ENCODE results near the gene PLXNA2.

Gene PLXNA2

DNA sequence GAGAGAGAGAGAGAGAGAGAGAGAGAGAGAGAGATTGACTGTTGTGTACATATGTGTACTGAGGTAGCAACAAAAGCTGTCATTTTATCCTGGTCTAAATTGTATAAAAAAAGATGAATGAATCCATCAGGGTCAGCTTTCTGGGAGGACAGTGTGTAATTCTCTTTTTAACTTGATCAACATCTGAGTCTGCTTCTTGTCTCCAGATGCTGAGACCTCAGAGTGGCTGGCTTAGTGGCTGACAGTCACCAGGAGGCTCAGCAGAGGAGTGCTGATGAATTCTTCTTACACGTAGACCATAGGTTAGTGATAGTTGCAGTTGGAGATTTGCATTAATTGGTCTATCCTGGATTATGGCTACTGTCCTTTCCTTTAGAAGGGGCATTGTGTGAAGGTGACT, 28.5 kb upstream of the PLXNA2 start:
- no peak for TF ChIP-seq ZNF274 (IDR thresholded peaks at IDR 0.05; ENCODE audit: low read depth, low read length)
- H3K4me3 ChIP-seq (ENCODE audit: low read length), result no peak overlapping the region

DNA sequence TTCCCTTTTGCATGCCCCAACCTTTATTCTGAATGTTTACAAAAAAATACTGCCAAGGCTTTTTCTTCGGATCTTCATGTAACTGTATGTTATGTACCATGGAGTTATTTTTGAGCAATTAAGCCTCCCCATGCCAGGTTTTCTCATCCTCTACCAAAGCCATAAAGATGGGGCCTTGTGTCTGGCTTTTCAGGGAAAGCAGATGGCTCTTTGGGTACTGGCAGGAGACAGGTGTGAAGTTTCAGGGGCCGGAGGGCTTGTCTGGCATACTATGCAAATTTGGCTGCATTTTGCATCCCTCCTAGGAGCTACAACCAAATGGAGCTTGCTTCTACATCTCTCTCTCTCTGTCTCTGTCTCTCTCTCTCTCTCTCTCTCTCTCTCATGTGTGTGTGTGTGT, 28.1 kb upstream of the PLXNA2 start:
- TF ChIP-seq ZNF274 (IDR thresholded peaks at IDR 0.05; ENCODE audit: low read depth, low read length), result no peak
- no peak overlapping the region for H3K4me3 ChIP-seq (ENCODE audit: low read length)

DNA sequence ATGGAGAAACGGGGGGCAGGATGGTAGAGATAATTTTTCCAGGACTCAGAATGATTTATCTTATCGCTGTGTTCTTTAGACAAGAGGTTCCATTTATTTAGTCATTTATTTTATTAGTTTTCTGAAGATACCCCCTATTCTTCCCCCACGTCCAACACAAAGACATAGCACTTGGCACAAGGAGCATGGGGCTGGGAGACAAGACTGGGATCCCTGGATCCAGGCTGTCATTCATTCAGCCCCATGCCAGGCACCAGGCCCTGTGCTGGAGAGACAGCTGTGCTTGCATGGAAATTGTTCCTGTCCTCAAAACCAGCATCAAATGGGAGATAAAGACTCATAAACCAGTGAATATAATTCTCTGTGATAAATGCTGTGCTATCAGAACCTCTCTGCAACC, 27.1 kb upstream of the PLXNA2 start:
- H3K4me3 ChIP-seq (ENCODE audit: low read length), result no peak overlapping the region
- TF ChIP-seq ZNF274 (IDR thresholded peaks at IDR 0.05; ENCODE audit: low read depth, low read length), result no peak

DNA sequence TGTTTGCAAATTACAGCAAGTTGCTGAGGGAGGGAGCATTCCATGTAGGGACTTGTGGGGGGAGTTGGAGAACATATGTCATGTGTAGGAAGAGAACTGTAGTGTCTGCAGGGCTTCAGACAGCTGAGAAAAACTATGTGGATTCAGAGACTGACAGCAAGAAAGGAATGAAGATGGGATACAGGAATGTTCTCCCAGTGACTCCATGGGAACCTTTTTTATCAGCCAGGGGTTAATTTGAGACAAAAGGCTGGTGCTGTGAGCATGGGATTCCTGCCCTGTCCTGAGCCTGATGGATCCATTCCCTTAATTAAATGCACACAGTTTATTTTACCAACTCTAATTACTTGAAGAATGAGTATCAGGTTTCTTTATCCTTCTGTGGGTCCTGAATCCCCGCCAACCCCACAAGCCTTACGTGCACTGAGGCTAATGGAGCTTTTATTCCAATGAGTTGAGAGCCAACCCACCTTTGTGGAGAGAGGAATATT, 26.5 kb upstream of the PLXNA2 start:
- no peak overlapping the region for H3K4me3 ChIP-seq (ENCODE audit: low read length)
- TF ChIP-seq ZNF274 (IDR thresholded peaks at IDR 0.05; ENCODE audit: low read depth, low read length), result no peak

DNA sequence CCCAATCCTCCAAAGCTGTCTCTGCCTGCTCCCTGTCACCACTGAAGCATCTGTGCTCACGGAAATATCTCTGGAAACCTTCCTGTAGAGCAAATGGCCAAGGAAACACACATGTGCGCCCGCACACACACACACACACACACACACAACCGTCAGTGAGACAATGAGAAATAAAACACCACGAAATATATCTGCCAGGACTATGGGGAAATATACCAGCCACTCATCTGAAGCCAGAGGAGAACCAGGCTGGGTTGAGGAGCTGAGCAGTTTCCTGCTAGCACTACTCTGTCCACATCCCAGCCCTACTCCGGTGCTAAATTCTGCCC, 25.1 kb upstream of the PLXNA2 start:
- TF ChIP-seq ZNF274 (IDR thresholded peaks at IDR 0.05; ENCODE audit: low read depth, low read length), result no peak
- H3K4me3 ChIP-seq (ENCODE audit: low read length), result no peak overlapping the region

DNA sequence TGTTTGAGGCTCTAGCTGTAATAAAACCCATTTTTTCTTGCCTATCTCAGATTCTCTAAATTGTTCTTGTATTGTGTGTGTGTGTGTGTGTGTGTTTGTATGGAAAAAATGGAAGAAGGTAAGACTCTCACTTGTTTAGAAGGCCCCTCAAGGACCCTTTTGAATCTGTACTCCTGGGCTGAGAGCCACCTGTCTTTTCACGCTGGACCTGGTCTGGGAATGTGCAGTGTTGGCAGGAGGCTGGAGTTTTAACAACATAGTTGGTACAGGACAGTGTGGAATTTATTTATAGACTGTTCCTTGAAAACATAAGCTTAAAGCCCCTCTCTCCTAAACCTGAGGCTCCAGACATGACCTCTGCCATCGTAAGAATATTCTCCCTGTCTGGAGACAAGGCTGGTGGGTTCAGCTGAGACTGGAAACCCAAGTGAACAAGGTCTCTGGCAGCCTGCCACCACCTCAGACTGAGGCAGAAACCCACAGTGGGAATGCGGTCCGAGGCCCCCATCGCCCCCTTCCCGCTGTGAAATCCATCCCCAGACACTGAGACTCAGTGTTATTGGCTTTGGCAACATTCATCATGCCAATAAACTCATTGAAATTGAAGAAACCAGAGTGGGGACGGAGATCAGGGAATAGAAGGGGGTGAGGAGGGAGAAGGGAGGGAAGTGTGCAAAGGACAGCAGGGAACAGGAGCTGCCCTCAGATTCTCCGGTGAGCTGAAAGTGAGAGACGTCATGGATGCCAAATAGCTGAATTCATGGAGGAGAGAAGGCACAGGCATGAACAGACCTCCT, 24.6 kb upstream of the PLXNA2 start:
- TF ChIP-seq ZNF274 (IDR thresholded peaks at IDR 0.05; ENCODE audit: low read depth, low read length), result no peak

DNA sequence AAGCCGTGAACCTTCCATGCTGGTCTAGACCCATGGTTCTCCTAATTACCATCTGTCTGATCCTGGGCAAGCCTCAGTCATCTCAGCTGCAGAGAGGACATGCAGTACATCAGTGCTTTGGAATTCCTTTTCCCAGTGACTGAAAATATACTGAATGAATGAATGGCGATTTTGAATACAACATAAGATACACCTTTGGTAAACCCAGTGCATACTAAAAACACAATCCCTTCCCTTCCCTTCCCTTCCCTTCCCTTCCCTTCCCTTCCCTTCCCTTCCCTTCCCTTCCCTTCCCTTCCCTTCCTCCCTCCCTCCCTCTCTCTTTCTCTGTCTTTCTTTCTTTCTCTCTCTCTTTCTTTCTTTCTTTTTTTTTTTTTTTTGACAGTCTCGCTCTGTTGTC, 21.3 kb upstream of the PLXNA2 start:
- H3K4me3 ChIP-seq (ENCODE audit: low read length), result no peak overlapping the region
- no peak for TF ChIP-seq ZNF274 (IDR thresholded peaks at IDR 0.05; ENCODE audit: low read depth, low read length)

More for the DNA sequence above, 24.6 kb upstream of the PLXNA2 start:
- no peak overlapping the region for H3K4me3 ChIP-seq (ENCODE audit: low read length)

DNA sequence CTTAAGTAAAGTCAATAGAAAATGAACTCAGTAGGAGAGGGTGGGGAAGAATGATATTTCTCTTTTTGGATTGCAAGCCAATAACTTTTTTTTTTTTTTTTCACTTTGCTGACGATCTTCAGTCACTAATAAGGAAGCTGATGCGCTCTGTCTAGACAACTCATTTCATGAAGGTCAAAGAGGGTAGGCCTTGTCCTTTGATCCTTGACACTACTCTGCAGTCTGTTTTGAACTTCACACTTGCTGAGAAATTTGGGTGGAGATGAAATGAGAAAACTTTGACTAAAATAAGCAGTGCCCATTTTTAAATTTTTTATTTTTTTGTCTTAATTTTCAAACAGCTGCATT, 20.9 kb upstream of the PLXNA2 start:
- no peak overlapping the region for H3K4me3 ChIP-seq (ENCODE audit: low read length)
- TF ChIP-seq ZNF274 (IDR thresholded peaks at IDR 0.05; ENCODE audit: low read depth, low read length), result no peak

DNA sequence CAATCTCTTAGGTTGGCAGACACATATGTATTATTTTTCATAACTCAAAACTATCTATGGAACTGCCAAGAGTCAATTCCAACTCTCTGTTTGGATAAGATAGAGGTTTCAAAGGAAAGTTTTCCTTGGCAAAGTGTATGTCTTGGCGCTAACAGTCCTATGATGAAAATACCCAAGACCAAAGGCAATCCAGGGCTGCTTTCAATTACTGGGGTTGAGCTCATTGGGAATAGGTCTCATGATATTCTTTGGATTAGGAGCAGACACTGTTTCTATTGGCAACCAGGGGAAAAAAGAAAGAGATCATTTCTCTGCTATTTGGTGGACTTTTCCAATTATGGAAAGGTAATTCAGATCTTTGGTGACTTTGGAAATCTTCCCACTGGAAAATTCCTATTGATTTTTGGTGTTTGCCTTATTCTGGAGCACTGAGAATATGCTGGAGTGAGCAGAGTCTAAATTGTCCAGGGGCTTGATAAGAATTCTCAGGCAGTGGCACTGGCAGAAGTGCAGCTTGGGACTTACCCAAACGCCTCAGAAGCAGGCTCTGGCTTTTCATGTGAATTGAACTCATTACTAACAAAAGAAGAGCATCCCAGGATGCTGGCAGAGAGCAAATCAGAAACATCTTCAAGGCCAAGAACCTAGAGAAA, 20.4 kb upstream of the PLXNA2 start:
- TF ChIP-seq ZNF274 (IDR thresholded peaks at IDR 0.05; ENCODE audit: low read depth, low read length), result no peak

DNA sequence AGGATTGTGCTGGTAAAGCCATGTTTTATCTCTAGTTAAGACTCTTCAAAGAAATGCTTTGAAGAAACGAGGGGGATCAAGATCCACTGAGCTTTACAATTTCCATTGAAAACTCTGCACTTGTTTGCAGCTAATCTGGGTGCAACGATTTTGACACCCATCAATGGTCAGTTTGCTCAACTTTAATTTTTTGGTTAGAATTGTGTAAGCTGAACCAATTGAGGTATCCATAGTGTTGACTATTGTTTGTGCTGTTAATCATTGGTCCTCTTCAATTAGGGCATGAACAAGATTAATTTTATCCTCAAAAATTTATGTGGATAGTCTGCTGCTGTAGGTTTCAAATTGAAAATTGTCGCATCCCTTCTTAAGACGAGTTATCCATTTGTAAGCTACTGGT, 17.7 kb upstream of the PLXNA2 start:
- TF ChIP-seq ZNF274 (IDR thresholded peaks at IDR 0.05; ENCODE audit: low read depth, low read length), result no peak
- no peak overlapping the region for H3K4me3 ChIP-seq (ENCODE audit: low read length)

More for the DNA sequence above, 20.4 kb upstream of the PLXNA2 start:
- H3K4me3 ChIP-seq (ENCODE audit: low read length), result no peak overlapping the region

DNA sequence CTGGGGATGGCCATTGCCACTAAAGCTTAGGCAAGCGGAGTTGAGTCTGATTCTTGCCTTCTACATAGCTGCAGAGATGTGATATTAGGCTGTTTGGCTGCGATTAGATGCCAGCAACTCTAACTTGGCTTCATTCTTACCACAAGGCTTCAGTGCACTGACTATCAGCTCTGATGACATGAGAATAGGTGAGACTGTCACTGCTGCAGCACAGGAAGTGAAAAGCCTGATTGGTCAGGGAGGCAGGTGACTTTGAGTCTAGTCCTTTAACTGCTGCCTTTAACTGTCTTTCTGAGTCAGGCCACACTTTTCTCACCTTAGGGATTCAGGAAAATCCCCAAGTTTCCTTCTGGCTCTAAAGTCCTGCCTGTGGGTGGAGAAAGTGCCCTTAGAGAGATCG, 14.1 kb upstream of the PLXNA2 start:
- H3K4me3 ChIP-seq (ENCODE audit: low read length), result no peak overlapping the region
- TF ChIP-seq ZNF274 (IDR thresholded peaks at IDR 0.05; ENCODE audit: low read depth, low read length), result no peak

DNA sequence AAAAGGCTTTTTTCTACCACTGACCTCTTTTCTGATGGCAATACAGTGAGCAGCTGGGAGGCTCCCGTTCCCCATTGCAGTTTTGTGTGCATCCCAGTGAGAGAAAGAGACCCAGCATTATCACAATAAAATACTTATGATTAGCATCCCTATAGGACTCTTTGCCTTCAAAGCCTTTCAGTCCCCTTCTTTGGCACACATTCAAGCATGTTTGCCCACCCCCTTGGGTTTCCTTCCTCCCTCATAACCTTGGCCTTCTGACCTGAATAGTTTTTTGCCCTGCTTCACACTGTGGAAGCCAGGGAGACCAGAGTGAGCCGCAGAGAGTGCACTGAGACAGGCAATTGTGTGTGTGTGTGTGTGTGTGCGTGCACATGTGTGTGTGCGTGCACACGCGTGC, 13.2 kb upstream of the PLXNA2 start:
- no peak for TF ChIP-seq ZNF274 (IDR thresholded peaks at IDR 0.05; ENCODE audit: low read depth, low read length)
- no peak overlapping the region for H3K4me3 ChIP-seq (ENCODE audit: low read length)

DNA sequence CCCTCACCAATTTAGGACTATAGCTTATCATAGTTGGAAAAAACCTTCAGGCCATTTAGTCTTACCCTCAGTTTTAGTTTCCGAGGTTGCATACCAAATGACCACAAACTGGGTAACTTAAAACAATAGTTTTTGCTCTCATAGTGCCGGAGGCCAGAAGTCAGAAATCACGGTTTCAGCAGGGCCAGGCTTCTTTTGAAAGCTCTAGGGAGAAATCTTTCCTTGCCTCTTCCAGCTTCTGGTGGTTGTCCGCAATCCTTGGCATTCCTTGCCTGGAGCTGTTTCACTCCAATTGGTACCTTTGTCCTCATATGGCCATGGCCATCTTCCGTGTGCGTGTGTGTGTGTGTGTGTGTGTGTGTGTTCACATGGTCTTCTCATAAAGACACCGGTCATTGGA, 12.4 kb upstream of the PLXNA2 start:
- H3K4me3 ChIP-seq (ENCODE audit: low read length), result no peak overlapping the region
- no peak for TF ChIP-seq ZNF274 (IDR thresholded peaks at IDR 0.05; ENCODE audit: low read depth, low read length)

DNA sequence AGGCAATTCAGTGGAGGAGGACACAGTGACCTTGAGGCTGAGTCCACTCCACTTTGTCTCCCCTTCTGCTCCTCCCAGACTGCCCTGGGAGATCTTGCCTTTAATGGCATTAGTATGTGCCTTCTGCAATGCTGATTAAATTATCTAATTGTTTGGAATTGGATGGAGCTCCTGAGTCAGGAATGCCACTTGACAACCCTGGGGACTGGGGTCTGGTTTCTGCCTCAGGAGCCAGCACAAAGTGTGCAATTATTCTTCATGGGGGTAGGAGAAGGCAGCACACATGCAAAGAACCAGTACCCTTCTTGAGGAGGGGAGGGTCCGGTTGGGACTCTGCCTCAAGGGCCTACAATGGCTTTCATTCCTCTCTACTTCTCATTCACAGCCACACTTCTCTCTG, 11.9 kb upstream of the PLXNA2 start:
- TF ChIP-seq ZNF274 (IDR thresholded peaks at IDR 0.05; ENCODE audit: low read depth, low read length), result no peak
- no peak overlapping the region for H3K4me3 ChIP-seq (ENCODE audit: low read length)

DNA sequence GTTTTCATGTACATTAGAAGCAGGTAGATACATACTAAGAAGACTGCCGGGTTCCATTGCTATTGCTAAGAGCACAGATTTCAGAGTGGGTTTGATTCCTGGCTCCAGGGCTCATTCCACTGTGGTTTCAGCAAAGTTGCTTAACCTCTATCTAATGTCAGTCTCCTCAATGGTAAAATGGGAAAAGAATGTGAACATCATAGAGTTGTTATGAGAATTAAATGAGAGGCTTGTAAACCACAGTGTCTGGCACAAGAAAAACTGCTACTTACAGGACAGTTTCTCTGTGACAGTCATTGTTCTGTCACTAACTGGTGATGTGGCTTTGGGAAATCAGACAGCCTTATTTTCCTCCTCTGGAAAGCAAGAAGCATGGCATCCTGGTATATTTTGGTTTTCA, 10.7 kb upstream of the PLXNA2 start:
- no peak for TF ChIP-seq ZNF274 (IDR thresholded peaks at IDR 0.05; ENCODE audit: low read depth, low read length)
- no peak overlapping the region for H3K4me3 ChIP-seq (ENCODE audit: low read length)

Data from GM08714 (cell line).